Bronchial epithelial cell (primary cell): ENCODE measurements around the gene TSPAN18. TPM values are rescaled to one million over a fixed set of nuclear protein-coding genes. Genes with fewer than 3 reads are reported as not detected.

Source experiments
- DNase-seq: peaks from one replicate; pipeline ENCODE4 v3.0.0-alpha.2; 2010; ENCODE audit warnings: low read depth
- FAIRE-seq: peaks from 2 replicates; lab custom pipeline; 2011; peaks lifted over from hg19 to GRCh38; lab: Jason Lieb, UNC
- H3K27me3 ChIP-seq: 2 replicates; pipeline ENCODE4 v1.5.1; 2011; ENCODE audit warnings: low read length; ENCODE audit not compliant: control insufficient read depth, insufficient read depth
- H3K36me3 ChIP-seq: 2 replicates; pipeline ENCODE4 v1.5.1; 2011; ENCODE audit warnings: low read length; ENCODE audit not compliant: control insufficient read depth, insufficient read depth
- H3K4me3 ChIP-seq: 2 replicates; pipeline ENCODE4 v1.5.1; 2011; ENCODE audit warnings: mild to moderate bottlenecking, low read depth, low read length, control low read depth
- CTCF ChIP-seq: IDR thresholded peaks from 2 replicates; pipeline ENCODE4 v1.5.1; 2011; ENCODE audit warnings: mild to moderate bottlenecking, moderate library complexity, low read length, control low read depth, inconsistent platforms; ENCODE audit not compliant: insufficient read depth, severe bottlenecking
- total RNA-seq: library from RNA; depleted of rRNA; stranded (reverse); fragments of >200 nt; gene quantifications from 2 replicates; pipeline ENCODE4 v1.2.1, GENCODE V29; 2014

Gene TSPAN18
- total RNA-seq, 1 donor from 2014 or later, result not detected

- no peaks in the 10 kb centered on the region for H3K36me3 ChIP-seq
- FAIRE-seq (no peak), DNase-seq (no peak)
- no peak for TF ChIP-seq CTCF
- no peak overlapping the region for H3K4me3 ChIP-seq
- peaks cover 1% of the 10 kb centered on the region for H3K27me3 ChIP-seq
Measured at GRCh38 chr11:44774731-44775130, 48.0 kb downstream of the TSPAN18 start.

- peaks cover 1% of the 10 kb centered on the region for H3K27me3 ChIP-seq
- DNase-seq (peak; percentile 44), FAIRE-seq (no peak)
- no peaks in the 10 kb centered on the region for H3K36me3 ChIP-seq
- TF ChIP-seq CTCF, result peak; percentile 86
- no peak overlapping the region for H3K4me3 ChIP-seq
Measured at GRCh38 chr11:44775366-44775984, 48.7 kb downstream of the TSPAN18 start.

GRCh38 chr11:44775985-44776446 lies 49.3 kb downstream of the TSPAN18 start:
- no peaks in the 10 kb centered on the region for H3K36me3 ChIP-seq
- H3K4me3 ChIP-seq, result no peak overlapping the region
- no peak for TF ChIP-seq CTCF
- peaks cover 1% of the 10 kb centered on the region for H3K27me3 ChIP-seq
- DNase-seq (no peak), FAIRE-seq (no peak)

- TF ChIP-seq CTCF, result no peak
- DNase-seq, result no peak
- H3K4me3 ChIP-seq, result no peak overlapping the region
- H3K27me3 ChIP-seq, result peaks cover 1% of the 10 kb centered on the region
- no peaks in the 10 kb centered on the region for H3K36me3 ChIP-seq
- no peak for FAIRE-seq
Measured at GRCh38 chr11:44776551-44777208, 49.9 kb downstream of the TSPAN18 start.

- FAIRE-seq, result no peak
- DNase-seq, result no peak
- Histone ChIP-seq H3K27me3 (peaks cover 1% of the 10 kb centered on the region), H3K36me3 (no peaks in the 10 kb centered on the region), H3K4me3 (no peak overlapping the region)
- no peak for TF ChIP-seq CTCF
Measured at GRCh38 chr11:44777209-44778194, 50.7 kb downstream of the TSPAN18 start.
